ENCODE measurements around the gene TATDN2. TPM values are rescaled to one million over a fixed set of nuclear protein-coding genes. Genes with fewer than 3 reads are reported as not detected.

Gene TATDN2
- total RNA-seq, 1 donor: 19.2 TPM

- Histone ChIP-seq H2AFZ (ENCODE audit: low read length) (no peak overlapping the region), H3K4me3 (ENCODE audit: insufficient read depth, low read length) (no peak overlapping the region), H3K4me2 (ENCODE audit: insufficient read depth, low read length) (no peak overlapping the region), H4K20me1 (ENCODE audit: insufficient read depth, low read length) (peaks cover 17% of the 10 kb centered on the region), H3K36me3 (ENCODE audit: insufficient read depth, low read length) (peaks cover 21% of the 10 kb centered on the region), H3K27ac (ENCODE audit: low read depth, low read length) (no peak overlapping the region), H3K27me3 (ENCODE audit: insufficient read depth, low read length) (no peaks in the 10 kb centered on the region), H3K9me3 (ENCODE audit: low read depth, low read length) (no peaks in the 10 kb centered on the region), H3K4me1 (ENCODE audit: insufficient read depth, low read length) (peaks cover 3% of the 10 kb centered on the region), H3K79me2 (ENCODE audit: insufficient read depth, low read length) (peaks cover 77% of the 10 kb centered on the region)
- no peak for TF ChIP-seq CTCF (IDR thresholded peaks at IDR 0.05; ENCODE audit: extremely low read depth, low read depth, low read length)
- DNase-seq (ENCODE audit: insufficient read length, low spot score, missing footprints): no peak
These were observed 11.5 kb downstream of the TATDN2 start for GRCh38 chr3:10259798-10260197.

- H4K20me1 ChIP-seq (ENCODE audit: insufficient read depth, low read length): peaks cover 17% of the 10 kb centered on the region
These were observed 12.0 kb downstream of the TATDN2 start for GRCh38 chr3:10260211-10260701.

GRCh38 chr3:10262027-10262426, 13.8 kb downstream of the TATDN2 start:
- Histone ChIP-seq H4K20me1 (ENCODE audit: insufficient read depth, low read length) (peaks cover 11% of the 10 kb centered on the region), H3K4me3 (ENCODE audit: insufficient read depth, low read length) (no peak overlapping the region), H3K79me2 (ENCODE audit: insufficient read depth, low read length) (peaks cover 76% of the 10 kb centered on the region), H2AFZ (ENCODE audit: low read length) (no peak overlapping the region), H3K4me1 (ENCODE audit: insufficient read depth, low read length) (peaks cover 3% of the 10 kb centered on the region), H3K4me2 (ENCODE audit: insufficient read depth, low read length) (no peak overlapping the region), H3K36me3 (ENCODE audit: insufficient read depth, low read length) (peaks cover 21% of the 10 kb centered on the region), H3K27me3 (ENCODE audit: insufficient read depth, low read length) (no peaks in the 10 kb centered on the region), H3K27ac (ENCODE audit: low read depth, low read length) (no peak overlapping the region), H3K9me3 (ENCODE audit: low read depth, low read length) (no peaks in the 10 kb centered on the region)
- DNase-seq (ENCODE audit: insufficient read length, low spot score, missing footprints): no peak
- no peak for TF ChIP-seq CTCF (IDR thresholded peaks at IDR 0.05; ENCODE audit: extremely low read depth, low read depth, low read length)

More at GRCh38 chr3:10260211-10260701, 12.0 kb downstream of the TATDN2 start:
- peaks cover 77% of the 10 kb centered on the region for H3K79me2 ChIP-seq (ENCODE audit: insufficient read depth, low read length)
- H3K4me2 ChIP-seq (ENCODE audit: insufficient read depth, low read length): no peak overlapping the region
- no peak for TF ChIP-seq CTCF (IDR thresholded peaks at IDR 0.05; ENCODE audit: extremely low read depth, low read depth, low read length)
- peaks cover 3% of the 10 kb centered on the region for H3K4me1 ChIP-seq (ENCODE audit: insufficient read depth, low read length)
- H3K27ac ChIP-seq (ENCODE audit: low read depth, low read length): no peak overlapping the region
- H3K4me3 ChIP-seq (ENCODE audit: insufficient read depth, low read length): no peak overlapping the region
- no peaks in the 10 kb centered on the region for H3K27me3 ChIP-seq (ENCODE audit: insufficient read depth, low read length)
- H3K9me3 ChIP-seq (ENCODE audit: low read depth, low read length): no peaks in the 10 kb centered on the region
- H3K36me3 ChIP-seq (ENCODE audit: insufficient read depth, low read length): peaks cover 21% of the 10 kb centered on the region
- no peak for DNase-seq (ENCODE audit: insufficient read length, low spot score, missing footprints)
- no peak overlapping the region for H2AFZ ChIP-seq (ENCODE audit: low read length)

GRCh38 chr3:10263646-10264363, 15.5 kb downstream of the TATDN2 start:
- peaks cover 22% of the 10 kb centered on the region for H3K36me3 ChIP-seq (ENCODE audit: insufficient read depth, low read length)
- H3K9me3 ChIP-seq (ENCODE audit: low read depth, low read length): no peaks in the 10 kb centered on the region
- H2AFZ ChIP-seq (ENCODE audit: low read length): peak overlapping the region; percentile 39
- TF ChIP-seq CTCF (IDR thresholded peaks at IDR 0.05; ENCODE audit: extremely low read depth, low read depth, low read length): peak; percentile 51
- no peak overlapping the region for H3K27ac ChIP-seq (ENCODE audit: low read depth, low read length)
- peak overlapping the region; percentile 5 for H3K4me3 ChIP-seq (ENCODE audit: insufficient read depth, low read length)
- DNase-seq (ENCODE audit: insufficient read length, low spot score, missing footprints): peak; percentile 86
- H3K27me3 ChIP-seq (ENCODE audit: insufficient read depth, low read length): no peaks in the 10 kb centered on the region
- peak overlapping the region; percentile 32 for H3K4me2 ChIP-seq (ENCODE audit: insufficient read depth, low read length)
- peaks cover 10% of the 10 kb centered on the region for H4K20me1 ChIP-seq (ENCODE audit: insufficient read depth, low read length)
- peaks cover 3% of the 10 kb centered on the region for H3K4me1 ChIP-seq (ENCODE audit: insufficient read depth, low read length)
- H3K79me2 ChIP-seq (ENCODE audit: insufficient read depth, low read length): peaks cover 87% of the 10 kb centered on the region
